ENCODE data around the gene HOXB4.

The HOXB4 gene

GRCh38 chr17:48601539-48602425, 23.6 kb upstream of the HOXB4 start:
- DNase-seq (ENCODE audit: low read depth, low spot score): no peak

- no peak for DNase-seq (ENCODE audit: low read depth, low spot score)
These were observed 23.0 kb upstream of the HOXB4 start for GRCh38 chr17:48601207-48601538.

- no peak for DNase-seq (ENCODE audit: low read depth, low spot score)
These were observed 22.3 kb upstream of the HOXB4 start for GRCh38 chr17:48600244-48601098.

- DNase-seq (ENCODE audit: low read depth, low spot score): no peak
These were observed 21.2 kb upstream of the HOXB4 start for GRCh38 chr17:48599354-48599753.

- DNase-seq (ENCODE audit: low read depth, low spot score): no peak
These were observed 20.6 kb upstream of the HOXB4 start for GRCh38 chr17:48598736-48599135.

GRCh38 chr17:48597778-48598631, 19.9 kb upstream of the HOXB4 start:
- DNase-seq (ENCODE audit: low read depth, low spot score): no peak

- DNase-seq (ENCODE audit: low read depth, low spot score): no peak
These were observed 19.3 kb upstream of the HOXB4 start for GRCh38 chr17:48597528-48597777.

- DNase-seq (ENCODE audit: low read depth, low spot score): no peak
These were observed 18.8 kb upstream of the HOXB4 start for GRCh38 chr17:48596735-48597527.

GRCh38 chr17:48596000-48596734, 18.0 kb upstream of the HOXB4 start:
- DNase-seq (ENCODE audit: low read depth, low spot score): no peak

- no peak for DNase-seq (ENCODE audit: low read depth, low spot score)
These were observed 17.3 kb upstream of the HOXB4 start for GRCh38 chr17:48595278-48595999.

- no peak for DNase-seq (ENCODE audit: low read depth, low spot score)
These were observed 16.6 kb upstream of the HOXB4 start for GRCh38 chr17:48594538-48595277.

GRCh38 chr17:48593840-48594537, 15.8 kb upstream of the HOXB4 start:
- peak; percentile 58 for DNase-seq (ENCODE audit: low read depth, low spot score)

GRCh38 chr17:48593126-48593829, 15.1 kb upstream of the HOXB4 start, which contains the start of gene HOXB5:
HOXB5 (minus strand) TSS chr17:48593779; CDS start chr17:48593682, 97 bp downstream.
- DNase-seq (ENCODE audit: low read depth, low spot score): no peak

GRCh38 chr17:48592577-48592976, 14.4 kb upstream of the HOXB4 start:
- DNase-seq (ENCODE audit: low read depth, low spot score): no peak

GRCh38 chr17:48592057-48592514, 13.9 kb upstream of the HOXB4 start:
- DNase-seq (ENCODE audit: low read depth, low spot score): no peak

GRCh38 chr17:48591255-48592056, 13.3 kb upstream of the HOXB4 start:
- DNase-seq (ENCODE audit: low read depth, low spot score): no peak

GRCh38 chr17:48590607-48591161, 12.5 kb upstream of the HOXB4 start:
- DNase-seq (ENCODE audit: low read depth, low spot score): no peak
